ENCODE results near the gene FNIP1.

DNA sequence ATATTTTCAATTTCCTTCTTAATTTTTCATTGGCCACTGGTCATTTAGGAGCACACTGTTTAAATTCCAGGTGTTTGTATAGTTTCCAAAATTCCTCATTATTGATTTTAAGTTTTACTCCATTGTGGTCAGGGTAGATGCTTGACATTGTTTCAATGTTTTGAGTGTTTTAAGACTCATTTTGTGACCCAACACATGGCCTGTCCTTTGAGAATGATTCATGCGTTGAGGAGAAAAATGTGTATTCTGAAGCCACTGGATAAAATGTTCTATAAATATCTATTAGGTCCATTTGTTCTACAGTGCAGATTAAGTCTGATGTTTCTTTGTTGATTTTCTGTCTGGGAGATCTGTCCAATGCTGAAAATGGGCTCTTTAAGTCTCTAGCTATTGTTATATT is 24.4 kb upstream of the FNIP1 start:
- TF ChIP-seq, protein P1, sequence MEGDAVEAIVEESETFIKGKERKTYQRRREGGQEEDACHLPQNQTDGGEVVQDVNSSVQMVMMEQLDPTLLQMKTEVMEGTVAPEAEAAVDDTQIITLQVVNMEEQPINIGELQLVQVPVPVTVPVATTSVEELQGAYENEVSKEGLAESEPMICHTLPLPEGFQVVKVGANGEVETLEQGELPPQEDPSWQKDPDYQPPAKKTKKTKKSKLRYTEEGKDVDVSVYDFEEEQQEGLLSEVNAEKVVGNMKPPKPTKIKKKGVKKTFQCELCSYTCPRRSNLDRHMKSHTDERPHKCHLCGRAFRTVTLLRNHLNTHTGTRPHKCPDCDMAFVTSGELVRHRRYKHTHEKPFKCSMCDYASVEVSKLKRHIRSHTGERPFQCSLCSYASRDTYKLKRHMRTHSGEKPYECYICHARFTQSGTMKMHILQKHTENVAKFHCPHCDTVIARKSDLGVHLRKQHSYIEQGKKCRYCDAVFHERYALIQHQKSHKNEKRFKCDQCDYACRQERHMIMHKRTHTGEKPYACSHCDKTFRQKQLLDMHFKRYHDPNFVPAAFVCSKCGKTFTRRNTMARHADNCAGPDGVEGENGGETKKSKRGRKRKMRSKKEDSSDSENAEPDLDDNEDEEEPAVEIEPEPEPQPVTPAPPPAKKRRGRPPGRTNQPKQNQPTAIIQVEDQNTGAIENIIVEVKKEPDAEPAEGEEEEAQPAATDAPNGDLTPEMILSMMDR (IDR thresholded peaks at IDR 0.05), result no peak
- TF ChIP-seq POLR2AphosphoS5 (IDR thresholded peaks at IDR 0.05), result no peak
- TF ChIP-seq POLR2A (IDR thresholded peaks at IDR 0.05), result no peak
